ENCODE results near the gene ADRB2. TPM values are rescaled to one million over a fixed set of nuclear protein-coding genes. Genes with fewer than 3 reads are reported as not detected.

Gene ADRB2
- total and polyA plus RNA-seq, 5 donors, result 2.4 to 9.2 (median 7.4) TPM

DNA sequence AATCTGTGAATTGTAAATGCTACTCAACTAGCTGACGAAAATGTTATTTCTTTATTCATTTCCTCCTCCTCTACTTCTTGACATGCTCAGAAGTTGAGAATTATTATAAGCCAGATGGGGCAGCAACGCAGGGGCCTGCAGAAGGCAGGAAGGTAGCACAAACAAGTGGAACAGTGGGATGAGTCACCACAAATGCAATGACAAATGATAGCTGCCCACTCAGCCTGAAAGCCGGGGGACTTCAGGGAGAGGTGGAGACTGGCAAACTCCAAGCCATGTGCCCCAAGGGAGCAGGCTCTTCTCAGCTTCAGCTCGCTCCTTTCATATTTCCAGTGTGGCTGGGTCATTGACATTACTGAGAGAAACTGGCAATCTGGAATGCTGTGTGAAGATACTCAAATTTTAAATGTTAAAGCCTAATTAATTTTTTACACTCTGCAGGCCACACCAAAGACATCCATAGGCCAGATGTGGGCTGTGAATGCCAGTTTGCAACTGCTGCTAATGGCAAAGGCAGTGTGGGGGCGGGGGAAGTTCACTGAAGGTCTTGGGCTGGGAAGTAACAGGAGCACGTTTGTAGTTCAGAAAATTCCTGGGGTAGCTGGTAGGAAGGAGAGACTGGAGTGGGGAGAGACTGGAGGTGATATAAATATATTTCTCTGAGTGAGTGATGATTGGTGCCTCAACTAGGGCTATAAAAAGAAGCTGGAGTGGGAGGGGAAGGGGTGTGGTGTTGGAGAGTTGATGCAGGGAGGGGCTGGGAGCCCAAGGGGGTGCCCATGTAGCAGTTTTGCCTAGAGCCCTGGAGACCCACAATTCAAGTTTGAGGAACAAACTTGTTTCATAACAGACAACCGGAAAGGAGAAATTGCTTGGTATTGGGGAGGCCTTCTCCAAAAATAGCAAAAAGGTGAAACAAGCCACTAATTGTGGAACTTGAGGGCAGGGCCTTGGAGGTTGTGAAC is 20.8 kb upstream of the ADRB2 start:
- intact Hi-C loops (cut with DNase I), result no loop called here
- Histone ChIP-seq H3K4me3 (ENCODE audit: low read length) (no peak overlapping the region), H3K9me3 (ENCODE audit: control insufficient read depth, low read length) (no peaks in the 10 kb centered on the region), H3K4me1 (ENCODE audit: control insufficient read depth, insufficient read depth, low read length) (peaks cover 7% of the 10 kb centered on the region), H3K27me3 (ENCODE audit: control insufficient read depth, insufficient read depth) (no peaks in the 10 kb centered on the region), H3K27ac (ENCODE audit: low read length) (peak overlapping the region; percentile 88)
- peak; percentile 37 to 80 (median 78) for DNase-seq
- ATAC-seq, result peak; percentile 82 to 88
- WGBS, result 36% methylated on average over 7 of the region's 7 CpGs

DNA sequence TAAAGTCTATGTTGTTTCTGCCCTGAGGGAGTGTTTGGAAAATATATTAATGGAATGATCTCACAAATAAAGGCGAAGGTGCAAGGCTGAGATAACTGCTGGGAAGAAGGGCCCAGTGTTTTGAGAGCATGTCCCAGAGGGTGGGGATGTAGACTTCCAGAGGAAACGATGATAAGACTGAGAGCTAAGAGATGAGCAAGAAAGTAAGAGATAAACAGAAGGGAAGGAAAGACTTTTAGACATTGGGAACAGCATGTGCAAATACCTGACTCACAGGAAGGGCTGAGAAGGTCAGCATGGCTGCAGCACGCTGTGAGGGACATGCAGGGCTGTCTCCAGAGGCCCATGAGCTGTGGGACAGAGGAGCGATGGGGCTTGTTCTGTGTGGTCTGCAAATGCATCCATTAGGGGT is 19.9 kb upstream of the ADRB2 start:
- peak in 1 of 2 donors; percentile 71 for ATAC-seq
- H3K27ac ChIP-seq (ENCODE audit: low read length), result peak overlapping the region; percentile 88
- intact Hi-C loops (cut with DNase I), result no loop called here

DNA sequence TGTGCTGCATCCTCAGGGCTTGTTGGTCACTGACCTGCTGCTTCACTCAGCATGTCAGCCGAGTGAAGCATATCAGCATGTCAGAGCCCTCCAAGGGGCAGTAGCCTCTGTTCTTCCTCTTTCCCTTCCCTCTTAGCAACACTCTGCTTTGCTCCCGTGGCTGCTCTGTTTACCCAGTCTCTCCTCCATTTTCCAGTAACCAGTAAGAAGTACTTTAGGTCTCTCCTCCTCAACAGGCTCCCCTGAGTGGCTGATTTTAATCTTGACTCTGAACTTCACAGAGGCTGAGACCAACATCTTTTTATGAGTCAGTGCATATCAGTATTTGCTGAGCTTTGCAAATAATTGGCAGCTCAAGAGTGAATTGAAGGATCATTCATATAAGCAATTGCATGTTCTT is 18.6 kb upstream of the ADRB2 start:
- Histone ChIP-seq H3K27ac (ENCODE audit: low read length) (peak overlapping the region; percentile 54), H3K9me3 (ENCODE audit: control insufficient read depth, low read length) (no peaks in the 10 kb centered on the region), H3K4me3 (ENCODE audit: low read length) (no peak overlapping the region), H3K27me3 (ENCODE audit: control insufficient read depth, insufficient read depth) (no peaks in the 10 kb centered on the region), H3K4me1 (ENCODE audit: control insufficient read depth, insufficient read depth, low read length) (peaks cover 7% of the 10 kb centered on the region)
- 25% methylated on average over 2 of the region's 2 CpGs for WGBS
- ATAC-seq (peak; percentile 37 to 52), DNase-seq (no peak)
- intact Hi-C loops (cut with DNase I), result no loop called here

More for the DNA sequence above, 19.9 kb upstream of the ADRB2 start:
- H3K9me3 ChIP-seq (ENCODE audit: control insufficient read depth, low read length), result no peaks in the 10 kb centered on the region
- DNase-seq, result no peak
- H3K27me3 ChIP-seq (ENCODE audit: control insufficient read depth, insufficient read depth), result no peaks in the 10 kb centered on the region
- H3K4me1 ChIP-seq (ENCODE audit: control insufficient read depth, insufficient read depth, low read length), result peaks cover 7% of the 10 kb centered on the region
- H3K4me3 ChIP-seq (ENCODE audit: low read length), result no peak overlapping the region
- 57% methylated on average over 4 of the region's 4 CpGs for WGBS

DNA sequence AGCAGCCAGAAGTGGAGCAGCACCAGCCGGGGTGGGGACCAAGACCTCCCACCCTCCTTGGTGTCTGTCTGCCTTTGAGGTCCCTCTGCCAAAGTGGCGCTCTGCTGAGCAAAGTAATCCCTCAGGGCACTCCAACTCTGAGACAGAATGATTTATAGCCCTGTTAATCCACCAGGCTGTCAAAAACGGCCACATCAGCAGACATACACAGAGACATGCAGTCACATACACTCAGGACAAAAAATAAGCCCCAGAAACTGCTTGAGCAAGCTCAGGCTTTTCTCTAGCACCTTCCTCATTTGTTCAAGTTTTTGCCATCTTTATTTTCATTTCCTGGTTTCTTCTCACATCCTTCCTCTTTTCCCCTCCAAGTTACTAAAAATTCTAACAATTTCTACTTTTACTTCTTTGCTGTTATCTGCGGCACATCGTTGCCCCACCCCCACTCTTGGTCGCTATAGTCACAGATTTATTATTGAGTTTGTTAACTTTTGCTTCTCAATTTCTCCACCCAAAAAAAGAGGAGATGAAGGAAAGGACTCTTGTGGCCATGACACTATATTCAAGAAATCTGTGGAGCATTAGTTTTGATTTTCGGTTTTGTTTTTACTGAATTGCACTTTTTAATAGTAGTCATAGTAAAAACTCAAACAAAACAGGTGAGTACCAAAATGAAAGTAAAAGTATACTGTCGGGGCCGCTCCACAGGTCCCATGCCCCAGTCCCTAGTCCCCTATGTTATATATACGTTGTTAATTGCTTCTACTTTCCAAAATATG is 17.4 kb upstream of the ADRB2 start:
- intact Hi-C loops (cut with DNase I), result no loop called here
- DNase-seq (peak in 2 of 3 donors; percentile 43 to 79), ATAC-seq (peak; percentile 17 to 38)
- Histone ChIP-seq H3K27ac (ENCODE audit: low read length) (peak overlapping the region; percentile 56), H3K9me3 (ENCODE audit: control insufficient read depth, low read length) (no peaks in the 10 kb centered on the region), H3K4me1 (ENCODE audit: control insufficient read depth, insufficient read depth, low read length) (peaks cover 7% of the 10 kb centered on the region), H3K27me3 (ENCODE audit: control insufficient read depth, insufficient read depth) (no peaks in the 10 kb centered on the region), H3K4me3 (ENCODE audit: low read length) (peak overlapping the region; percentile 35)
- 45% methylated on average over 10 of the region's 10 CpGs for WGBS

DNA sequence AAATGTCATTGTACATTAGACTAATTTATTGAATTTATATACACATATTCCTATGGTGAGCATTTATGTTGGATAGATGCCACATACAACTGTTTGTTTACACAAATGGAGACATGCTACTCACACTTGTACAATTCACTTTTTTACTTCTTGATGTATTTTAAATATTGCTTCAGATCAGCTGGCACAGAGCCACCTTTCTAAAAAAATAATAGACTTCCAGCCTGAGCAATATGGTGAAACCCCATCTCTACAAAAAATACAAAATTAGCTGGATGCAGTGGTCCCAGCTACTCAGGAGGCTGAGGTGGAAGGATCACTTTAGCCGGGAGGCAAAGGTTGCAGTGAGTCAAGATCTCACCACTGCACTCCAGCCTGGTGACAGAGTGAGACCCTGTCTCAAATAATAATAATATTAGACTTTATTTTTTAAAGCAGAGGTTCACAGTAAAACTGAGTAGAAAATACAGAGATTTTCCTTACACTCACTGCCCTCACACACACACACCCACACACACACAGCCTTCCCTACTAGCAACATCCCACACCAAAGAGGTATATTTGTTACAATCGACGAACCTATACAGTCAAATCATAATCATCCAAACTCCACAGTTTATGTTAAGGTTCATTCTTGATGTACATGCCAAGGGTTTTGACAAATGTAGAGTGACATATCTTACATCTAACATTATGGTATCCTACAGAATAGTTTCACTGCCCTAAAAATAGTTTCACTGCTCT is 16.5 kb upstream of the ADRB2 start:
- H3K4me3 ChIP-seq (ENCODE audit: low read length), result no peak overlapping the region
- DNase-seq (no peak), ATAC-seq (no peak)
- WGBS, result 87% methylated on average over 3 of the region's 3 CpGs
- H3K27me3 ChIP-seq (ENCODE audit: control insufficient read depth, insufficient read depth), result no peaks in the 10 kb centered on the region
- peaks cover 7% of the 10 kb centered on the region for H3K4me1 ChIP-seq (ENCODE audit: control insufficient read depth, insufficient read depth, low read length)
- H3K9me3 ChIP-seq (ENCODE audit: control insufficient read depth, low read length), result no peaks in the 10 kb centered on the region
- no peak overlapping the region for H3K27ac ChIP-seq (ENCODE audit: low read length)
- intact Hi-C loops (cut with DNase I), result no loop called here

DNA sequence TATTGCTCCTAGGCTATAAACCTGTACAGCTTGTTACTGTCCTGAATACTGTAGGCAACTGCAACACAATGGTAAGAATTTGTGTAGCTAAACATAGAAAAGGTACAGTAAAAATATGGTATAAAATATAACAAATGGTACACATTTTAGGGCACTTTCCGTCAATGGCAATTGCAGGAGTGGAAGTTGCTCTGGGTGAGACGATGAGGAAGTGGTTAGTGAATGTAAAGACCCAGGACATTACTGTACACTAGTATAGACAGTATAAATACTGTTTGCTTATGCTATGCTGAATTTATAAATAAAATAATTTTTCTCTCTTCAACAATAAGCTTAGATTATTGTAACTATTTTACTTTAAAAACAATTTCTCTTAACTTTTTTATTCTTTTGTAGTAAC is 15.6 kb upstream of the ADRB2 start:
- DNase-seq (no peak), ATAC-seq (no peak)
- Histone ChIP-seq H3K4me3 (ENCODE audit: low read length) (no peak overlapping the region), H3K9me3 (ENCODE audit: control insufficient read depth, low read length) (no peaks in the 10 kb centered on the region), H3K27ac (ENCODE audit: low read length) (no peak overlapping the region), H3K27me3 (ENCODE audit: control insufficient read depth, insufficient read depth) (no peaks in the 10 kb centered on the region), H3K4me1 (ENCODE audit: control insufficient read depth, insufficient read depth, low read length) (peaks cover 3% of the 10 kb centered on the region)
- 78% methylated on average over 2 of the region's 2 CpGs for WGBS
- intact Hi-C loops (cut with DNase I), result no loop called here

DNA sequence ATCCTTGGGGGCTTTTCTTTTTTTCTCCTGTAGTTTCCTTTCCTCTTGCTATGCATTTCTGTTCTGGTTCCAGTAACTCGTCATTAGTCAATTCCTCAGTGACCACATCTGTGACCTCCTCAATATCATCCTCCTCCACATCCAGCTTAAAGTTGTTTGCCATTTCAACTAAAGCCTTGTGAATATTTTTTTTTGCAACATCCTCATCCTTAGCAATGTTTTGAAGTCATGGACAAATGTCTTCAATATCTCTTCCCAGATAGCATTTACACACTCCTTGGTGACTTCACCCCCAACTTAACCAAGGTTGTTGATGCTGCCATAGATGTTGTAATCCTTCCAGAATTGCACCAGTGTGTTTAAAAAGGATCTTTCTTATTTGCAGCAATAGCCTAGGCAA is 14.7 kb upstream of the ADRB2 start:
- 58% methylated on average over 1 of the region's 1 CpG for WGBS
- Histone ChIP-seq H3K27ac (ENCODE audit: low read length) (no peak overlapping the region), H3K9me3 (ENCODE audit: control insufficient read depth, low read length) (no peaks in the 10 kb centered on the region), H3K4me3 (ENCODE audit: low read length) (no peak overlapping the region), H3K27me3 (ENCODE audit: control insufficient read depth, insufficient read depth) (no peaks in the 10 kb centered on the region), H3K4me1 (ENCODE audit: control insufficient read depth, insufficient read depth, low read length) (peaks cover 3% of the 10 kb centered on the region)
- intact Hi-C loops (cut with DNase I), result no loop called here
- ATAC-seq, result no peak
- DNase-seq, result no peak

DNA sequence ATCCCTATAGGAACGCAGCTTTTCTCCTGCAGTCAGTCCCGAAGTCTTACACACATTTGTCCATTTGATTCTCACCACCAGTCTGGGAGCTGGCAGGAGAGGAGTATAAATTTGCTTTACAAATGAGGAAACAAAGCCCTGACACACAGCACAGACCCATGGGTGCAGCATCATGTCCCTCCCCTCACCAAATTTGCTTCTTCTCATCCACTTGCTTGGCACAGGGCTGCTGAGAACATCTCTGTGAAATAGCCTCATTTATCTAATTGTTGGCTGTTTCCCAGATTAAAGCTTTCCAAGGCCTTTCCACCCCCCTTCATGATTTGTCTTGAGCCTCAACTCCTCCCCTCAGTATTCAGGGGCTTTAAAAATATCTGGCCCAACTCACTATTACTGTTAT is 11.3 kb upstream of the ADRB2 start:
- no peak for DNase-seq
- WGBS, result 61% methylated on average over 2 of the region's 2 CpGs
- Histone ChIP-seq H3K27me3 (ENCODE audit: control insufficient read depth, insufficient read depth) (no peaks in the 10 kb centered on the region), H3K27ac (ENCODE audit: low read length) (no peak overlapping the region), H3K4me3 (ENCODE audit: low read length) (no peak overlapping the region), H3K9me3 (ENCODE audit: control insufficient read depth, low read length) (no peaks in the 10 kb centered on the region), H3K4me1 (ENCODE audit: control insufficient read depth, insufficient read depth, low read length) (no peaks in the 10 kb centered on the region)
- no peak for ATAC-seq
- intact Hi-C loops (cut with DNase I), result no loop called here

DNA sequence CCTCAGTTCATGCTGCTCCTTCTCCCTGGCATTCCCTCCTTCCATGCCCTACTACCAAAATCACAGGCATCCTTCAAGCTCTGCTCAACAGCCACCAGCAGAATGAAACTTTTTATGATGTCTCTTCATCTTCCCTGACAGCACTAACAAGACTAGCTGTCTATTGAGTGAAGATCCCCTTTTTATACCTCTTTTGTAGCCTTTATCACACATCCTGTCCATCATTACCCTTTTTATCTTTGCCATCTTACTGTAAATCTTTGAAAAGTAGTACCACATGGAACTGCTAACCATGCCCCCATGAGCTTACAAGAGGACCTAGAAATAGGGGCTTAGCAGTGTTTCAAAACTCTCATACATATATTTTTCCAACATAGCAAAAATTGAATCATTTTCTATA is 10.8 kb upstream of the ADRB2 start:
- Histone ChIP-seq H3K27ac (ENCODE audit: low read length) (no peak overlapping the region), H3K9me3 (ENCODE audit: control insufficient read depth, low read length) (no peaks in the 10 kb centered on the region), H3K4me1 (ENCODE audit: control insufficient read depth, insufficient read depth, low read length) (no peaks in the 10 kb centered on the region), H3K4me3 (ENCODE audit: low read length) (no peak overlapping the region), H3K27me3 (ENCODE audit: control insufficient read depth, insufficient read depth) (no peaks in the 10 kb centered on the region)
- ATAC-seq, result no peak
- intact Hi-C loops (cut with DNase I), result no loop called here
- DNase-seq, result no peak

DNA sequence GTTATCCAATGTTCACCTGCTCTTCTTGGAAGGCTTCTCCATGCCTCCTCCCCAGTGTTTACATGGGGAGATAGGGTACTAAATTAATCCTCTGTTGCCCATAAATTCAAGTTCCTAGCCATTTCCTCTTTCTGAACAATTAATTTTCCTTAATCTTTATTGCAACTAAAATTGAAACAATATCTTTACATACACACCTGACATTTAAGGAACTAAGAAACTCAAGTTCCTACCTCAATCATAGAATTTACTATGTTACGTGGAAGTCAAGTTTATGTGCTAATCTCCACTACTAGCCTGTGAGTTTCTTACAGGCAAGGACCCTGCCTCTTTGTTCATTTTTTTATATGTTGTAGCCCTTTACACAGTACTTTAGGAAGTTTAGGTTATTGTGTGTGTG is 10.1 kb upstream of the ADRB2 start:
- Histone ChIP-seq H3K9me3 (ENCODE audit: control insufficient read depth, low read length) (no peaks in the 10 kb centered on the region), H3K27me3 (ENCODE audit: control insufficient read depth, insufficient read depth) (no peaks in the 10 kb centered on the region), H3K4me3 (ENCODE audit: low read length) (no peak overlapping the region), H3K4me1 (ENCODE audit: control insufficient read depth, insufficient read depth, low read length) (no peaks in the 10 kb centered on the region), H3K27ac (ENCODE audit: low read length) (no peak overlapping the region)
- ATAC-seq (no peak), DNase-seq (no peak)
- 83% methylated on average over 1 of the region's 1 CpG for WGBS
- intact Hi-C loops (cut with DNase I), result no loop called here

DNA sequence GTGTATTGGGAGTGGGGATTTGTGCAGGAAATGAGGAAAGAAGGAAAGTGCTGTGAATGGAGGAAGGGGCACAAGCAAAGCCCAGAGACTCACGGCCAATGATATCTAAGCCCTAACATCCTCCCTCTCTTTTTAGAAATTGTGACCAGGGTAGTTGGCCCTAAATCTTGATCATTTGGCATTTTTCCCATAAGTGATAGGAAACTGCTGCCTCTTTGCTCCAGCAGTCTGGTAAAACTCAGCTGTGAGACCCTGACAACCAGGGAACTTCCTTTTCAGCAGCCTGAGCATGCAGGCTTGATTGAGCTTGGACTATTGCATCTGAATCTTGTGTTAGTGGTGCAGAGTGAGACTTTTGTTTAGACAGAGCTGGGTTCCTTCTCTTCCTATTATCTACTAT is 9.6 kb upstream of the ADRB2 start:
- H3K27me3 ChIP-seq (ENCODE audit: control insufficient read depth, insufficient read depth), result no peaks in the 10 kb centered on the region
- intact Hi-C loops (cut with DNase I), result no loop called here
- no peak for ATAC-seq
- WGBS, result 19% methylated on average over 1 of the region's 1 CpG
- no peaks in the 10 kb centered on the region for H3K9me3 ChIP-seq (ENCODE audit: control insufficient read depth, low read length)
- no peaks in the 10 kb centered on the region for H3K4me1 ChIP-seq (ENCODE audit: control insufficient read depth, insufficient read depth, low read length)
- no peak overlapping the region for H3K27ac ChIP-seq (ENCODE audit: low read length)
- no peak for DNase-seq
- H3K4me3 ChIP-seq (ENCODE audit: low read length), result no peak overlapping the region
